ENCODE data around the gene IRX2.

DNA sequence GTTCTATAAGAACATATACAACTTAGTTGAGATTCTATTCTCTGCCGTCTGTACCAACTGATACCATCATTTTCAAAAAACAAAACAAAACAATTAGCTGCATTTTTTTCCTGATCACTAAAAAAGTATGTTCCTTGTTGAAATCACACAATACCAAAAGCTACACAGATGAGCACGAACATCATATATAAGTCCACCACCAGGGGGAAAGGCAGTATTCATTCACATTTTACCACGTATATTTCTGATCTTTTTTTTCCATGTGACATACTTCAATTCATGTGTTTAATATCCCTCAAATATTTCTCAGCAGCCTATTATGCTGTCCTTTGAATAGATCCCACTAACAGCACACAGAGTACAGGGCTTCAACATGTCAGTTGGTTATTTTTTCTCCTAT lies 40.6 kb downstream of the IRX2 start:
- TF ChIP-seq SUZ12 (IDR thresholded peaks at IDR 0.05; ENCODE audit: extremely low read depth, insufficient read depth, insufficient read length) (no peak), ZNF274 (IDR thresholded peaks at IDR 0.05; ENCODE audit: low read depth, low read length) (no peak), YY1 (IDR thresholded peaks at IDR 0.05; ENCODE audit: insufficient read depth, insufficient read length) (no peak)
